ENCODE data around the gene POMZP3.
"Not testable (repeated sequence)": the region's sequence is repeated elsewhere in the genome, so short reads cannot be mapped to it uniquely, and the experiment has no call there.

- not testable (repeated sequence) for TF ChIP-seq CTCF (conservative IDR thresholded peaks at IDR 0.05; ENCODE audit: low read length); EZH2phosphoT487 (IDR thresholded peaks at IDR 0.05; ENCODE audit: borderline replicate concordance, low read depth, low read length)
These were observed 65.7 kb downstream of the POMZP3 start for GRCh38 chr7:76561342-76561741.

Measured in OCI-LY7 (cell line).